Adrenal gland (tissue), 12 donors: Measurements from ENCODE around the gene CYBC1. TPM values are rescaled to one million over a fixed set of nuclear protein-coding genes. Genes with fewer than 3 reads are reported as not detected.

Source experiments
- DNase-seq, 7 donors: peaks; one replicate each; pipeline ENCODE4 v3.0.0-alpha.2; 2019 to 2020
- H3K27ac ChIP-seq, 5 donors: fragments of 200-600 bp; sonication (generic) in 4 of 5; 1 replicate in 3 of 5; 2 replicates in 2 of 5; pipeline versions ENCODE4 v1.5.1 to v1.8.0; 2016 to 2020; ENCODE audit warnings: mild to moderate bottlenecking in 1 of 5
- H3K27me3 ChIP-seq: fragments of 200-600 bp; 2 replicates; pipeline ENCODE4 v1.8.0; 2021
- H3K36me3 ChIP-seq, 2 donors: fragments of 200-600 bp; replicated peaks in 1 of 2; 1 replicate in 1 of 2; 2 replicates in 1 of 2; pipeline versions ENCODE4 v1.5.1 to v1.8.0; 2018 to 2022
- H3K4me1 ChIP-seq, 2 donors: fragments of 200-600 bp; replicated peaks in 1 of 2; 1 replicate in 1 of 2; 2 replicates in 1 of 2; pipeline versions ENCODE4 v1.5.1 to v1.8.0; 2018 to 2021
- H3K4me3 ChIP-seq, 4 donors: fragments of 200-600 bp; sonication (generic) in 3 of 4; one replicate each; pipeline ENCODE4 v1.5.1; 2016 to 2018
- H3K9me3 ChIP-seq, 3 donors: fragments of 200-600 bp; sonication (generic) in 1 of 3; replicated peaks in 1 of 3; 1 replicate in 2 of 3; 2 replicates in 1 of 3; pipeline versions ENCODE4 v1.5.1 to v1.8.0; 2016 to 2021
- POLR2A ChIP-seq, 2 donors: fragments of 450-650 bp; IDR thresholded peaks; one replicate each; pipeline ENCODE4 v1.6.1; 2017; ENCODE audit warnings: antibody characterized with exemption in 2 of 2, mild to moderate bottlenecking in 2 of 2, moderate library complexity in 1 of 2
- WGBS, 4 donors: extraction: QIAGEN DNeasy Blood & Tissue Kit in 2 of 4; methylation state at CpG; one replicate each; pipeline versions ENCODE4 v1.1.5 to v1.1.7; 2013 to 2017; 5-methylcytosine and 5-hydroxymethylcytosine counted together
- intact Hi-C, 2 donors: fragments of 100-400 bp; cut with DNase I; formaldehyde crosslinking; loops; one replicate each; pipeline versions ENCODE4 v1.14.1 to v1.15.0; 2022 to 2023
- polyA plus RNA-seq, 3 donors: library from polyadenylated mRNA; stranded (reverse); fragments of 200-250 nt in 2 of 3; fragments of 350-450 nt in 1 of 3; fragmentation: Illumina TruSeq in 1 of 3; extraction: RNeasy Lipid Tissue Mini Kit (QIAGEN cat#74804) in 1 of 3; gene quantifications; one replicate each; pipeline ENCODE4 v1.2.3, GENCODE V29; 2013 to 2014
- total RNA-seq, 9 donors: library from RNA; depleted of rRNA in 4 of 9; stranded (reverse); fragments of >200 nt in 4 of 9; fragments of 120-200 nt in 1 of 9; fragmentation: NEBNext Ultra II Directional in 1 of 9; extraction: Animal tissue kit (Norgen Biotek cat#: 25700) in 1 of 9; gene quantifications; one replicate each; pipeline versions ENCODE4 v1.1.0 to v1.2.4, GENCODE V29; 2013 to 2023
- TF ChIP-seq, protein P1 (sequence below), 6 experiments: fragments of 450-650 bp in 4 of 6; fragments of 200-600 bp in 2 of 6; sonication (generic) in 1 of 6; IDR thresholded peaks; 1 replicate in 5 of 6; 2 replicates in 1 of 6; pipeline versions ENCODE4 v1.5.1 to v1.8.0; 2016 to 2021; ENCODE audit warnings: antibody characterized with exemption in 6 of 6, mild to moderate bottlenecking in 2 of 6, moderate library complexity in 1 of 6
- donor health status: healthy with polysubstance abuse.
- donor health status: Bipolar disorder and iron deficiency.
- donor health status: DM: yes; HTN: yes; CAD: no.
- donor health status: DM: no; HTN: no; CAD: no.
- donor health status: DM: no; HTN: no; CAD: no.
- donor health status: DM: yes; HTN: yes; CAD: no.

CYBC1 gene
- total and polyA plus RNA-seq, 12 donors: 34.6 to 160 (median 69.9) TPM

DNA sequence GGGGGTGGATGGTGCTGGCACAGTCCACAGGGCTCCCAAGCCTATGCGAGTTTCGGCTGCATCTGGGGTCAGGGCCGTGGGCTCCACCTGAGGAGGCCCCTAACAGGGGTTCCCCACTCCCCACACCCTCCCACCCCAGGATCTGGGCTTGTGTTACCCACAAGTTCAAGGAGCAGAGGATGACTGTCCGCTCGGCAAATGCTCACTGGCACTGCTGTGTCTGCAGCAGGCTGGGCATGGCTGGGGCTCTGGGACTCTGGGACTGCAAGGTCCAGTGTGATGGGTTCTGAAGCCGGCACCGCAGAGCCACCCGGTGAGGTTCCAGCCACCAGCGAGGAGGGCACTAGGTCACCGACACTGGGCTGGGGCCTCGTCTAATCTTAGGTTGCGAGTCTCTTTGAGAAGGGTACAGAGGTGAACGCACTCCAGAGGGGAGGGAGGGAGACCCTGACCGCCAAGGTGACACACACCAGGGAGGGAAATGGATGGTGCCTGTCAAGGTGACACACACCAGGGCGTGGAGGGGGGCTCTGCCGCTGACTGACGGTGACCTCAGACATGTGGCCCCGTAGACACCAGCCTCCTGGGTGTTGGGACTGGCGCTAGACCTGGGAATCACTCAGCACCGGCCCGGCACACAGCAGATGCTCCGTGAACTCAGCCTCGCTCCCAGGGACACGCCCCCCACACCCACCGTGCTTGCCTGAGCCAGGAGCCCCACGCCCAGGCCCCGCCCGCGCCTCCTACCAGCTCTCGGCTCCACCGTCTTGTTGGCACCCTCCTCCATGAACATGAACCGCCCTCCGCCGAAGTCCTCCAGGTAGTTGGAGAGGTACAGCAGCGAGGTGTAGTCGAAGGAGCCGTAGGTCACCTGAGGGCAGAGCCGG lies 52.9 kb downstream of the CYBC1 start:
- Histone ChIP-seq H3K27me3 (no peaks in the 10 kb centered on the region), H3K4me3 (no peak overlapping the region), H3K4me1 (no peaks in the 10 kb centered on the region), H3K27ac (no peak overlapping the region), H3K36me3 (no peaks in the 10 kb centered on the region), H3K9me3 (no peaks in the 10 kb centered on the region)
- WGBS, 4 donors: 90 to 95% (median 93%) methylated on average over 23 to 38 of the region's 38 CpGs
- no peak for DNase-seq
- intact Hi-C loops: no loop called here
- TF ChIP-seq, protein P1, sequence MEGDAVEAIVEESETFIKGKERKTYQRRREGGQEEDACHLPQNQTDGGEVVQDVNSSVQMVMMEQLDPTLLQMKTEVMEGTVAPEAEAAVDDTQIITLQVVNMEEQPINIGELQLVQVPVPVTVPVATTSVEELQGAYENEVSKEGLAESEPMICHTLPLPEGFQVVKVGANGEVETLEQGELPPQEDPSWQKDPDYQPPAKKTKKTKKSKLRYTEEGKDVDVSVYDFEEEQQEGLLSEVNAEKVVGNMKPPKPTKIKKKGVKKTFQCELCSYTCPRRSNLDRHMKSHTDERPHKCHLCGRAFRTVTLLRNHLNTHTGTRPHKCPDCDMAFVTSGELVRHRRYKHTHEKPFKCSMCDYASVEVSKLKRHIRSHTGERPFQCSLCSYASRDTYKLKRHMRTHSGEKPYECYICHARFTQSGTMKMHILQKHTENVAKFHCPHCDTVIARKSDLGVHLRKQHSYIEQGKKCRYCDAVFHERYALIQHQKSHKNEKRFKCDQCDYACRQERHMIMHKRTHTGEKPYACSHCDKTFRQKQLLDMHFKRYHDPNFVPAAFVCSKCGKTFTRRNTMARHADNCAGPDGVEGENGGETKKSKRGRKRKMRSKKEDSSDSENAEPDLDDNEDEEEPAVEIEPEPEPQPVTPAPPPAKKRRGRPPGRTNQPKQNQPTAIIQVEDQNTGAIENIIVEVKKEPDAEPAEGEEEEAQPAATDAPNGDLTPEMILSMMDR (IDR thresholded peaks at IDR 0.05): no peak
- TF ChIP-seq POLR2A (IDR thresholded peaks at IDR 0.05): no peak

DNA sequence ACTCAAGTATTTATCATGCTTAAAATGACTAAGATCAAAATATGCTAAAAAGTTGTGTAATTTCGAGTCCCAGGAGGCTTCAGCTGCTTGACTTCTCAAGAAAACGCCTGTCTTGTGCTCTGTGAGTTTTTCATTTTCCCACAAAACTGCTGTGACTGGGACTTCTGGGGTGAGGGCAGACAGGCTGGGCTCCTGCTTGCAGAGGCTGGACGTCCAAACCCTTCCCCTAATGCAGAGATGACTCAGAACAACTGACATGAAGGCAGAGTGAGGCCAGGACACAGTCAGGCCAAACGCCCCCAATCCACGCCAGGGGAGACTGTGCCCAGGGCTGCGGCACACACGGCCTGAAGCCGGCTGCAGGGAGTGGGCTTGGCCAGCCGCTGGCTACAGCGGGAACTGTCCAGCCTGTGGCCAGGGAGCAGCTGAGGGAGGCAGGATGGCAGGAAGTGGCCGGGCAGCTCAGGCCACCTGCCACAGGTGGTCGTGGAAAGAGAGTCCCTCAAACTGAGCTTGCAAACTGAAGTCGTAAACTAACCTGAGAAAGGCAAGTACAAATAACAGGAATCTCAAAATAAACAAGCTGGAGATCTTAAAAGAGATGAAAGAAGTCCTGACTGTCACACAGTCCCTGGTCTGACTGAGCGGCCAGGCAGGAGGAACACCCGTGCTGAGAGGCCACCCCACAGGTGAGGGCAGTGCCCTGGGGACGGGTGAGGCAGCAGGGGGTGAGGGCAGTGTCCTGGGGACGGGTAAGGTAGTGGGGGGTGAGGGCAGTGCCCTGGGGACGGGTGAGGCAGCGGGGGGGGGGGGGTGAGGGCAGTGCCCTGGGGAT lies 53.7 kb downstream of the CYBC1 start:
- Histone ChIP-seq H3K4me3 (no peak overlapping the region), H3K4me1 (no peaks in the 10 kb centered on the region), H3K27ac (no peak overlapping the region), H3K27me3 (no peaks in the 10 kb centered on the region), H3K36me3 (peaks cover 0 to 4% of the 10 kb centered on the region in 2 donors), H3K9me3 (no peaks in the 10 kb centered on the region)
- TF ChIP-seq, protein P1 (IDR thresholded peaks at IDR 0.05): no peak
- no peak for TF ChIP-seq POLR2A (IDR thresholded peaks at IDR 0.05)
- no peak for DNase-seq
- whole genome bisulfite sequencing, 4 donors: 72 to 86% (median 82%) methylated on average over 12 to 19 of the region's 19 CpGs
- intact Hi-C loops: no loop called here

DNA sequence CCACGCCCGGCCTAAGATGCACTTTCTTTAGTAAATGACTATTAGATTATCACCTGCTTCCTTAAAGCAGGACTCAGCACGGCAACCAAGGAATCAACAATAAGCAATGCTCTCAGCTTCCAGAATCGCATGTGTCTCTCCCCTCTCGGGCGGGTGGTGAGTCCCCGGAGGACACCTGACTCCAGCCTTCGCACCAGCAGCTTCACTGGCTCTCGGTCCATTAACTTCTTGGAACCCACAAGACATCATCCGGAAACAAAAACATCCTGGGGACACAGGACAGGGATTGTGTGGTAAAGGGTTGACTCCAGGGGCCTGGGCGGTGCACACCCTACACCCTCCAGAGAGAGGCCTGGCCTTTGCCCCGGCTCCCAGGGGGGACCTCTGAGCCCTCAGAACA lies 56.3 kb downstream of the CYBC1 start:
- Histone ChIP-seq H3K4me1 (no peaks in the 10 kb centered on the region), H3K27me3 (no peaks in the 10 kb centered on the region), H3K9me3 (no peaks in the 10 kb centered on the region), H3K36me3 (peaks cover 0 to 5% of the 10 kb centered on the region in 2 donors), H3K4me3 (no peak overlapping the region), H3K27ac (no peak overlapping the region)
- intact Hi-C loops: no loop called here
- TF ChIP-seq, protein P1 (IDR thresholded peaks at IDR 0.05): no peak
- no peak for TF ChIP-seq POLR2A (IDR thresholded peaks at IDR 0.05)
- 81 to 91% (median 87%) methylated on average over 11 to 12 of the region's 12 CpGs for WGBS, 4 donors
- no peak for DNase-seq

DNA sequence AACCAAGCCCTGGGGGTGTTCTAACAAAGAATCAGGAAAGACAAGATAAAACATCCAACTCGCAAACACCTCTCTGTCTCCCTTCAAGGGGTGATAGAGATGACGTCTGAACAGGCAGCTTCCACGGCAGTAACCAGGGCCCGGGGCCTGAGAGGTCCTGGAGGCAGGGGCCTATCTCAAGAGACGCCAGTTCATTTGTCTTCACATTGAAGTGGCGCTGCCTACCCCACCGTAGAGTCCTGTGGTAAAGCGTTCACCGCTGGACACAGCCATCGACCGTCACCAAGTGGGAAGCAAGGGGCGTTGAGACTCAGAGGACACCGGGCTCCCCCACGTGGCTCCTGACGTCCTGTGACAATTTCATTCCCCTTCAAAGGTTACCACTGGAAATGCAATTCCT lies 57.6 kb downstream of the CYBC1 start:
- no peaks in the 10 kb centered on the region for H3K27me3 ChIP-seq
- no peak overlapping the region for H3K27ac ChIP-seq
- DNase-seq: no peak
- WGBS, 4 donors: 92 to 98% (median 95%) methylated on average over 9 to 15 of the region's 15 CpGs
- H3K36me3 ChIP-seq: peaks cover 0 to 5% of the 10 kb centered on the region in 2 donors
- H3K4me3 ChIP-seq: no peak overlapping the region
- no peak for TF ChIP-seq POLR2A (IDR thresholded peaks at IDR 0.05)
- TF ChIP-seq, protein P1 (IDR thresholded peaks at IDR 0.05): no peak
- H3K4me1 ChIP-seq: no peaks in the 10 kb centered on the region
- intact Hi-C loops: no loop called here
- no peaks in the 10 kb centered on the region for H3K9me3 ChIP-seq
